Tibial nerve (tissue), 4 donors: ENCODE results near the gene GPC5. TPM values are rescaled to one million over a fixed set of nuclear protein-coding genes. Genes with fewer than 3 reads are reported as not detected.

Experiments used
- DNase-seq, 2 donors: peaks; one replicate each; pipeline ENCODE4 v3.0.0-alpha.2; 2019; ENCODE audit warnings: low spot score in 2 of 2
- H3K27ac ChIP-seq, 4 donors: fragments of 200-600 bp; sonication (generic) in 3 of 4; one replicate each; pipeline ENCODE4 v1.5.1; 2017 to 2019; ENCODE audit warnings: mild to moderate bottlenecking in 1 of 4
- H3K27me3 ChIP-seq, 2 donors: fragments of 200-600 bp; sonication (generic) in 1 of 2; one replicate each; pipeline versions ENCODE4 v1.5.1 to v1.6.0; 2017 to 2019
- H3K36me3 ChIP-seq, 3 donors: fragments of 200-600 bp; sonication (generic); one replicate each; pipeline ENCODE4 v1.5.1; 2018 to 2019
- H3K4me1 ChIP-seq, 4 donors: fragments of 200-600 bp; sonication (generic) in 3 of 4; one replicate each; pipeline ENCODE4 v1.5.1; 2017 to 2019
- H3K4me3 ChIP-seq, 4 donors: fragments of 200-600 bp; sonication (generic) in 3 of 4; one replicate each; pipeline ENCODE4 v1.5.1; 2017 to 2019; ENCODE audit warnings: mild to moderate bottlenecking in 1 of 4, moderate library complexity in 1 of 4
- H3K9me3 ChIP-seq, 4 donors: fragments of 200-600 bp; sonication (generic) in 3 of 4; one replicate each; pipeline ENCODE4 v1.5.1; 2017 to 2019
- EP300 ChIP-seq, 2 donors: sonication (generic); formaldehyde crosslinking; IDR thresholded peaks; one replicate each; pipeline ENCODE4 v1.6.1; 2017; ENCODE audit warnings: antibody characterized with exemption in 2 of 2, mild to moderate bottlenecking in 1 of 2
- POLR2A ChIP-seq, 2 donors: fragments of 450-650 bp; IDR thresholded peaks; one replicate each; pipeline ENCODE4 v1.6.1; 2017; ENCODE audit warnings: antibody characterized with exemption in 2 of 2, mild to moderate bottlenecking in 2 of 2, moderate library complexity in 2 of 2
- WGBS, 2 donors: methylation state at CpG; one replicate each; pipeline ENCODE4 v1.1.5; 2018; 5-methylcytosine and 5-hydroxymethylcytosine counted together
- total RNA-seq, 4 donors: library from RNA; depleted of rRNA; stranded (reverse); fragments of >200 nt; gene quantifications; one replicate each; pipeline ENCODE4 v1.1.0, GENCODE V29; 2016
- TF ChIP-seq, protein P1 (sequence below), 5 experiments: fragments of 200-600 bp in 3 of 5; fragments of 450-650 bp in 2 of 5; sonication (generic) in 3 of 5; IDR thresholded peaks; one replicate each; pipeline ENCODE4 v1.5.1; 2016 to 2019; ENCODE audit warnings: antibody characterized with exemption in 5 of 5, mild to moderate bottlenecking in 3 of 5, moderate library complexity in 2 of 5

GPC5 gene
- total RNA-seq, 4 donors from 2014 or later: 3.7 to 5.7 (median 4.2) TPM; not detected in 1

DNA sequence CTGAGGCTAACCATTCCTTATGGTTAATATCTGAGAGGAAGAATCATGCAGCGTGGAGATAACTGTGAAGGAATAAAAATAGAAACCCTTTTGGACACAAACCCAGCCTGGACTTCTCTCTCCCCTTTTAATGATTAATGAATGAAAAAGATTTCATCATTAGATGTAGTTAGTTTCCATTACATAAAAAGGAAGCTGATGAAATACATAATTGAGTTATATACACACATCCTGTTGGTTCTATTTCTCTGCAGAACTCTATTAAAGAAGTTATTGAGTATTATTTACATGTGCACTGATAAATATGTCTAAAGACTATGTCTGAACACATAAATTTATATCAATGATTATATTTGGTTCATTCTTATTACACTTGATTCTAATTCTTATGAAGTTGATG lies 465.3 kb downstream of the GPC5 start:
- no peaks in the 10 kb centered on the region for H3K9me3 ChIP-seq
- H3K27me3 ChIP-seq: no peaks in the 10 kb centered on the region
- H3K4me3 ChIP-seq: no peak overlapping the region
- no peak overlapping the region for H3K27ac ChIP-seq
- no peak for DNase-seq
- 64 to 68% methylated on average over 1 of the region's 1 CpG for WGBS, 2 donors
- no peak for TF ChIP-seq EP300 (IDR thresholded peaks at IDR 0.05)
- TF ChIP-seq, protein P1, sequence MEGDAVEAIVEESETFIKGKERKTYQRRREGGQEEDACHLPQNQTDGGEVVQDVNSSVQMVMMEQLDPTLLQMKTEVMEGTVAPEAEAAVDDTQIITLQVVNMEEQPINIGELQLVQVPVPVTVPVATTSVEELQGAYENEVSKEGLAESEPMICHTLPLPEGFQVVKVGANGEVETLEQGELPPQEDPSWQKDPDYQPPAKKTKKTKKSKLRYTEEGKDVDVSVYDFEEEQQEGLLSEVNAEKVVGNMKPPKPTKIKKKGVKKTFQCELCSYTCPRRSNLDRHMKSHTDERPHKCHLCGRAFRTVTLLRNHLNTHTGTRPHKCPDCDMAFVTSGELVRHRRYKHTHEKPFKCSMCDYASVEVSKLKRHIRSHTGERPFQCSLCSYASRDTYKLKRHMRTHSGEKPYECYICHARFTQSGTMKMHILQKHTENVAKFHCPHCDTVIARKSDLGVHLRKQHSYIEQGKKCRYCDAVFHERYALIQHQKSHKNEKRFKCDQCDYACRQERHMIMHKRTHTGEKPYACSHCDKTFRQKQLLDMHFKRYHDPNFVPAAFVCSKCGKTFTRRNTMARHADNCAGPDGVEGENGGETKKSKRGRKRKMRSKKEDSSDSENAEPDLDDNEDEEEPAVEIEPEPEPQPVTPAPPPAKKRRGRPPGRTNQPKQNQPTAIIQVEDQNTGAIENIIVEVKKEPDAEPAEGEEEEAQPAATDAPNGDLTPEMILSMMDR (IDR thresholded peaks at IDR 0.05): no peak
- TF ChIP-seq POLR2A (IDR thresholded peaks at IDR 0.05): no peak
- no peaks in the 10 kb centered on the region for H3K36me3 ChIP-seq
- no peaks in the 10 kb centered on the region for H3K4me1 ChIP-seq

DNA sequence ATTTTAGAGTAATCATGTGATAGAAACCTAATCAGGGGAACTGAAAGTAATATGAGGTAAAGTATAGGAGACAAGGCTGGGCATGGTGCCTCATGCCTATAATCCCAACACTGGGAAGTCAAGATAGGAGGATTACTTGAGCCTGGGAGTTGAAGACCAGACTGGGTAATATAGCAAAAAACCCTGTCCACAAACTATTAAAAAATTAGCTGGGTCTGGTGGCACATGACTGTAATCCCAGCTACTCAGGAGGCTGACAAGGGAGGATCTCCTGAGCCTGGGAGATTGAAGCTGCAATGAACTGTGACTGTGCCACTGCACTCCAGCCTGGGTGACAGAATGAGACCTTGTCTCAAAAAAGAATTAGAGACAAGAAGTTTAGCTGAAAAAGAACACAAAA lies 469.9 kb downstream of the GPC5 start:
- TF ChIP-seq, protein P1 (IDR thresholded peaks at IDR 0.05): no peak
- TF ChIP-seq POLR2A (IDR thresholded peaks at IDR 0.05): no peak
- Histone ChIP-seq H3K9me3 (no peaks in the 10 kb centered on the region), H3K4me1 (no peaks in the 10 kb centered on the region), H3K36me3 (no peaks in the 10 kb centered on the region), H3K27ac (no peak overlapping the region), H3K27me3 (no peaks in the 10 kb centered on the region), H3K4me3 (no peak overlapping the region)
- DNase-seq: no peak

DNA sequence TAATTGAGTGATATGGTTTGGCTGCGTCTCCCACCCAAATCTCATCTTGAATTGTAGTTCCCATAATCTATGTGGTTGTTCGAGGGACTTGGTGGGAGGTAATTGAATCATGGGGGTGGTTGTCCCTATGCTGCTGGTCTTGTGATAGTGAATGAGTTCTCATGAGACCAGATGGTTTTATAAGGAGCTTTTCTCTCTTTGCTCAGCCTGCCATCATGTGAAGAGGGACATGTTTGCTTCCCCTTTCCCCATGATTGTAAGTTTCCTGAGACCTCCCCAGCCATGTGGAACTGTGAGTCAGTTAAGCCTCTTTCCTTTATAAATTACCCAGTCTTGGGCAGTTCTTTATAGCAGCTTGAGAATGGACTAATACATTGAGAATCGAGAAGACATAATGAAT lies 480.1 kb downstream of the GPC5 start:
- H3K27ac ChIP-seq: no peak overlapping the region
- TF ChIP-seq EP300 (IDR thresholded peaks at IDR 0.05) (no peak), POLR2A (IDR thresholded peaks at IDR 0.05) (no peak)
- TF ChIP-seq, protein P1 (IDR thresholded peaks at IDR 0.05): no peak
- 94 to 95% methylated on average over 3 of the region's 3 CpGs for WGBS, 2 donors
- no peak for DNase-seq
- H3K9me3 ChIP-seq: no peaks in the 10 kb centered on the region
- H3K4me1 ChIP-seq: no peaks in the 10 kb centered on the region
- no peaks in the 10 kb centered on the region for H3K36me3 ChIP-seq
- H3K4me3 ChIP-seq: no peak overlapping the region
- no peaks in the 10 kb centered on the region for H3K27me3 ChIP-seq

DNA sequence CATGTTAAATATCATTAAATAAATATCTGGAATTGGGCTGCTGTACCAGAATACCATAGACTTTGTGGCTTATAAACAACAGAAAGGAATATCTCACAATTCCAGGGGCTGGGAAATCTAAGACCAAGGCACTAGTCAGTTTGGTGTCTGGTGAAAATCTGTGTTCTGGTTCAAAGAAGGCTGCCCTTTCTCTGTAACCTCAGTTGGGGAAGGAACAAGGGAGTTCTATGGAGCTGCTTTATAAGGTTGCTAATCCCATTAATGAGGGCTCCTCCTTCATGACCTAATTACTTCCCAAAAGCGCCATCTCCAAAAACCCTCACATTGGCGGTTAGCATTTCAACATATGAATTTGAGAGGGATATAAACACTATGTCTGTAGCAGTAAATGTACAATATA lies 480.9 kb downstream of the GPC5 start:
- 92 to 93% methylated on average over 2 of the region's 2 CpGs for WGBS, 2 donors
- H3K9me3 ChIP-seq: no peaks in the 10 kb centered on the region
- H3K27ac ChIP-seq: no peak overlapping the region
- DNase-seq: no peak
- TF ChIP-seq EP300 (IDR thresholded peaks at IDR 0.05): no peak
- TF ChIP-seq, protein P1 (IDR thresholded peaks at IDR 0.05): no peak
- no peak for TF ChIP-seq POLR2A (IDR thresholded peaks at IDR 0.05)
- H3K4me1 ChIP-seq: no peaks in the 10 kb centered on the region
- H3K27me3 ChIP-seq: no peaks in the 10 kb centered on the region
- H3K36me3 ChIP-seq: no peaks in the 10 kb centered on the region
- no peak overlapping the region for H3K4me3 ChIP-seq

DNA sequence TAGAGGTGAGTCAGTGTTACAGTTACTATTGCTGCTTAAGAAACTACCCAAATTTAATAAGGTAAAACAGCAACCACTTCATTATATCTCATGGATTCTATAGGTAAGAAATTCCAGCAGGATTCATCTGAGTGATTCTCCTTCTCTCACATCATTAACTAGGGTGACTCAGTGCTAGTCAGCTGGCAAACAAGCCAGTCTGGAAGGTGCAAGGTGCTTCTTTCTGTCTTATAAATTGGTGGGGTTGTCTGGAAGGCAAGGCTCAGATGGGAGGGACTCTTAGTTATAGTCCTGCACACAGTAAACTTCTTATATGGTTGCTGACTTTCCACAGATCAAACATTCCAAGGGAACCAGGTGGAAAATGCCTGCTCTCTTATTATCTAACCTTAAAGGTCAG lies 484.5 kb downstream of the GPC5 start:
- Histone ChIP-seq H3K36me3 (no peaks in the 10 kb centered on the region), H3K4me1 (no peaks in the 10 kb centered on the region), H3K4me3 (no peak overlapping the region), H3K27ac (no peak overlapping the region), H3K27me3 (no peaks in the 10 kb centered on the region), H3K9me3 (no peaks in the 10 kb centered on the region)
- DNase-seq: no peak
- no peak for TF ChIP-seq EP300 (IDR thresholded peaks at IDR 0.05)
- TF ChIP-seq POLR2A (IDR thresholded peaks at IDR 0.05): no peak
- TF ChIP-seq, protein P1 (IDR thresholded peaks at IDR 0.05): no peak
